NCI-H345 treated with DMSO at 0.1 percent for 48 hours (cell line): ENCODE results near the gene TMEM250.

Source experiments
- DNase-seq: peaks from one replicate; lab custom pipeline; 2025; ENCODE audit not compliant: unreplicated experiment; lab: John Stamatoyannopoulos, UW

The TMEM250 gene

DNA sequence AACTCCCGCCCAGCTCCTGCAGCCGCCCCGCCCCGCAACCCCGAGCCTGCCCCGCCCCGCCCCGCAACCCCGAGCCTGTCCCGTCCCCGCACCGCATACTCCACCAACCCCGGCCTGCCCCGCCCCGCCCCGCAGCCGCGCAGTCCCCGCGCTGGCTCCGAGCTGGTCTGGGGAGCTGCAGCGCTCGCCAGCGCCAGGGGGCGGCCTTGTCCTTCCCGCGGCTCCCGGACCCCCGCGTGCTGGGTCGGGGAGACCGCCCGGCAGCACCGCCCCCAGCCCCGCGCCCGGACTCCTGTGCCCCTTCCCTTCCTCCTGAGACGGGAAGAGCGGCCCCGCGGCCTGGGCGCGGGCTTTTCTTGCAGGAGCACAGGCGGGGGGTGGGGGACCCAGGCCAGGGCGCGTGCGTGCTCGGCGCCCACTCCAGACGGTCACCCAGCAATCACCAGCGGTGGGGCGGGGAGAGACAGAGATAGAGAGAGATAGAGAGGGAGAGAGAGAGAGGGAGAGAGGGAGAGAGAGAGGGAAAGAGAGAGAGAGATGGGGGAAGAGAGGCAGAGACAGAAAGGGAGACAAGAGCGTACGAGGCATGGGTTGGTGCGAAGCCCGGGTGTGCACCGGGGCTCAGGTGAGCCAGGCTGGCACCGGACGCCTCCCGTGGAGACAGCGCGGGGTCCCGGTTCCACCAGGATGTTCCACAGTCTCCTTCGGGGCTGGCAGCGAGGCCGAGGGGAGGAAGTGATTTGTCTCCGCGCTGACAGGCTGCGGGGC lies 14.7 kb upstream of the TMEM250 start:
- no peak for DNase-seq

GRCh38 chr9:136132512-136133050 lies 13.9 kb upstream of the TMEM250 start:
- no peak for DNase-seq

GRCh38 chr9:136131629-136132511 lies 13.2 kb upstream of the TMEM250 start:
- DNase-seq: no peak

DNA sequence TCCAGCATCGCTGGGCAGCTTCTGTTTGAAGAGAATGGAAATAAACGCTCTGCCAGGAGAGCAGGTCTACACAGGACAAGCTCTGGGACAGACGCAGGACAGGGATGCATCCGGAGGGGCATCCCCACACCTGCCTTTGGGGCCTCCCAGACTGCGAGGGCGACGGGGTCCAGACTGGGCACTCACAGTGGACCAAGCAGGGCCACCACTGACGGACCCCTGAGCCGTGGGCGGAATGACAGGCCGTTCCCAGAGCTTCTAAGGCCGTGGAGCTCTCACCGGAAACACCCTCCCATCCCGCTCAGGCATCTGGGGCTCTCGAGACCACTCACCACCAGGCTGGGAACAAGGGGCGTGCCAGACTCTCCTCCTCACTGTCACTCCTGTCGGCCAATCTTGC lies 10.5 kb upstream of the TMEM250 start:
- DNase-seq: no peak

DNA sequence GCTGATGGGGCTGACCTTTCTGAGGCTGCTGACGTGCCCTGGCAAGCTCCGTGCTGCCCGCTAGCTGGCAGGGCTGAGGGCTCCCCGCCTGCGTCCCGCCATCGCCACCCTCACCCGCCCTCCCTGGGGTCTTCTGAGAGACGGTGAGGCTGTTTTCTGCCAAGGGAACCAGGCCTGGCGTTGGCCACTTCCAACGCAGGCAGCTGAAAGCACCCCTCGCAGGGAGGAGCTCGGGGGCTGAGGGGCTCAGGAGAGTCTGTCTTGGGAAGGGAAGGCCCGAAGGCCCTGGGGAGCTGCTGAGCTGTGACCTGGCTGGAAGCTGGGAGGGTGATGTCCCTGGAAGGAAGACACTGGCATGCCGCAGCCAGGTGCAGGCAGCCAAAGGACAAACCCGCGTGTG lies 9.8 kb upstream of the TMEM250 start:
- no peak for DNase-seq

DNA sequence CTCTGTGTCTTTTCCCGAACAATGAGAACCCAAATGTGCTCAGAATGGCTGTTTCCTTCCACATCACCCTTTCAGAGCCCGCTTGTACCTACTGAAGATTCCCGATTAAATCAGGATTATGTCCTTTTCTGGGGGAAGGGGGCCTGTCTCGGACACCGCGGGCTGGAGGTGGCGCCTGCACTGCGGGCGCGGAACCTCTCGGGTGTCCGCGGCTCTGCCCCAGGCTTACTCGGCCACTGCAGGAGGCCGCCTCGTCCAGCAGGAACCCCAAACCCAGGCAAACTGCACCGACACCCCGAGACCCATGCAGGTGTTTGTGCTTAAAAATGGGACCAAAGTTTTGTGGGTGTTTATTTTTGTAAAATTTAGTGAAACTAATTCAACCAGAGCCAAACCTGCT lies 8.6 kb upstream of the TMEM250 start:
- no peak for DNase-seq

DNA sequence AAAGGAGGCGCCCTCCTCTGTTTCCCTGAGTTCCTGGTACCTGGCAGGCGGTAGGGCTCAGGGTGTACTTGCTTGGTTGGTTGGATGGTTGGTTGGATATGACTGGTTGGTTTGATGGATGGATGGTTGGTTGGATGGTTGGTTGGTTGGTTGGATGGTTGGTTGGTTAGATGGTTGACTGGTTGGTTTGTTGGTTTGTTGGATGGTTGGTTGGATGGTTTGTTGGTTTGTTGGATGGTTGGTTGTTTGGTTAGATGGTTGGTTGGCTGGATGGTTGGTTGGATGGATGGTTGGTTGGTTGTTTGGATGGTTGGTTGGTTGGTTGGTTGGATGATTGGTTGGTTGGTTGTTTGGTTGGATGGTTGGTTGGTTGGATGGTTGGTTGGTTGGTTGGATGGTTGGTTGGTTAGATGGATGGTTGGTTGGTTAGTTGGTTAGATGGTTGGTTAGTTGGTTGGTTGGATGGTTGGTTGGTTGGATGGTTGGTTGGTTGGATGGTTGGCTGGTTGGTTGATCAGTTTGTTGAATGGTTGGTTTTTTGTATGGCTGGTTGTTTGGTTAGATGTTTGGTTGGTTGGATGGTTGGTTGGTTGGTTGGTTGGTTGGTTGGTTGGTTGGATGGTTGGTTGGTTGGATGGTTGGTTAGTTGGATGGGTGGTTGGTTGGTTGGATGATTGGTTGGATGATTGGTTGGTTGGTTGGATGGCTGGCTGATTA lies 6.5 kb upstream of the TMEM250 start:
- DNase-seq: no peak

DNA sequence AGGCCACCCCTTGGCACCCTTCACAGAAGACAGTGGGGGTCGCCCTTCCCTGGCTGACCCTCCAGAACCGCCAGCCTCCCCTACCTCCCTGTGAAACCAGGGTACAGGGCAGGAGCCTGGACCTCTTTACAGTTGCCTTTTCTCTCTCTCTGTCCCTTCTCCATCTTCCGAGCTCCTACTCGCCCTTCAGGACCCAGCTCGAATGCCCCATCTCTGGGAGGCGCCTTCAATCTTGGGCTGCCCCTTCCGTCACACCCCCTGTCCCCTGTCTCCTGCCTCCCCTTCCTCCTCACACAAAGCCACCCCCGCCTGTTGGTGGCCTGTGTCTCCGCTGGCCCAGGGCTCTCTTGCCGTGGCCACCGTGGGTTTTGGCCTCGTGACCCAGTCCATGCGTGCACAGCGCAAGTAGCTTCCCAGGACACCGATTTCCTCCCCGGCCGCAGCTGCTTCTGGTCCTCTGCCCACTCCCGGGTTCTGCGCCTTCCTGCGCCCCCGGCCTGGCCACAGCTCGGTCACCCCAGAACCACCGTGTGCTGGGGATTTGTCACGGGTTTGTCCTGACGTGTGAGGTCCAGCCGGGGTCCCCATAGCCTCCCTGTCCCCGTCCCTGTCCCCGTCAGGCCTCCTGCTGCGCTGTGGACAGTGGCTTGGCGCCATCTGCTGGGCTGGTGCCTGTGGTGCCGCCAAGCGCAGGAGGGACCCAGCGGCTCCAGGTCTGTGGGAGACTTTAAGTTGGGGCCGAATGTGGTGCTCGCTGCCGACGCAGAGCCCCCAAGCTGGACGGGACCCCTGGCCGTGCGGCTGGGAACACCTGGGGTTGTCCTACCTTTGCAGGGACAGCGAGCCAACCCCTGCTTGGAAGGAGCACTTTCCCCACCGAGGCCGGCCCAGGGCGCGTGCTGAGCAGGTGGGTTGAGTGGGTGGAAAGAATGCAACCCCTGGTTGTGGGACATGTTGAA lies 4.0 kb upstream of the TMEM250 start:
- DNase-seq: peak; percentile 19

- no peak for DNase-seq
Observed at GRCh38 chr9:136121801-136122200, 3.1 kb upstream of the TMEM250 start.

- no peak for DNase-seq
Observed at GRCh38 chr9:136120438-136120844, 1.8 kb upstream of the TMEM250 start.

GRCh38 chr9:136119883-136120393 lies 1.3 kb upstream of the TMEM250 start:
- no peak for DNase-seq

DNA sequence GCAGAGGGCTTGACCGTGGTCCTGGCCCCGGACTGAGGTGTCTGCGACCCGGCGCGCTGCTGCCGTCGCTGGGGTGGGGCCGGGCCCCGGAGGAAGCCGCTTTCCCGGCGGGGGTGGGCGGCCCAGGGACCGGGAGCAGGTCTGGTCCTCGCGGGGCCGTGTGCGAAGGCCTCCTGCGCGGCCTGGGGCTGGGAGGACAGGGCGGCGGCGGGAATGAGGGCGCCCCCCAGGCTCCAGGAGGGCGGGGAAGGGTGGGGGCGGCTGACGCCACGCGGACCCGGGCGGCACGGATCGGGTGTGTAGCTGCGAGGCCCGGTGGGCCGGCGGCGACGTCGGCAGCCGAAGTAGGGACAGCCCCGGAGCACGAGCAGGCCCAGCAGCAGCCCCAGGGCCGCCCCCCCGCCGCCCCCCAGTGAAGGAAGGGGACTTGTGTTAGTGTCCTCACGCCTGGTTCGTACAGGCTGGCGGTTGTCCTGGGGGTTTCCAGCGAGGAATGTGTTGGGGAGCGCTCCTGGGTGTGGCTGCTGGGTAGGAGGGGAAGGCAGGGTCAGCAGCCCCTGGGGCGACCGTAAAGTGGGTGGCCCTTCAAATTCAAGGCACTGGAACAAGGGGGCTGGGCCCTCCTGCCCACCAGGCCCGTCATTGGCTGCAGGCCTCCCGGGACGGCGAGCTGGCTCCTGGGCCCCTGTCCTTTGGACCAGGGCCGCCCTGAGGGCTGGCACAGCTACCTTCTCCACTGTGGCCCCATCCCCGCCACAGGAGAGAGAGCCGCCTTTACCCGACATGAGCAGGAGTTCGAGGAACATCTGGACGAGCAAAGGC lies 597 bp upstream of the TMEM250 start:
- no peak for DNase-seq

GRCh38 chr9:136117916-136118319 lies 757 bp downstream of the TMEM250 start:
- DNase-seq: no peak

- DNase-seq: no peak
Observed at GRCh38 chr9:136117291-136117915, 1.3 kb downstream of the TMEM250 start.

DNA sequence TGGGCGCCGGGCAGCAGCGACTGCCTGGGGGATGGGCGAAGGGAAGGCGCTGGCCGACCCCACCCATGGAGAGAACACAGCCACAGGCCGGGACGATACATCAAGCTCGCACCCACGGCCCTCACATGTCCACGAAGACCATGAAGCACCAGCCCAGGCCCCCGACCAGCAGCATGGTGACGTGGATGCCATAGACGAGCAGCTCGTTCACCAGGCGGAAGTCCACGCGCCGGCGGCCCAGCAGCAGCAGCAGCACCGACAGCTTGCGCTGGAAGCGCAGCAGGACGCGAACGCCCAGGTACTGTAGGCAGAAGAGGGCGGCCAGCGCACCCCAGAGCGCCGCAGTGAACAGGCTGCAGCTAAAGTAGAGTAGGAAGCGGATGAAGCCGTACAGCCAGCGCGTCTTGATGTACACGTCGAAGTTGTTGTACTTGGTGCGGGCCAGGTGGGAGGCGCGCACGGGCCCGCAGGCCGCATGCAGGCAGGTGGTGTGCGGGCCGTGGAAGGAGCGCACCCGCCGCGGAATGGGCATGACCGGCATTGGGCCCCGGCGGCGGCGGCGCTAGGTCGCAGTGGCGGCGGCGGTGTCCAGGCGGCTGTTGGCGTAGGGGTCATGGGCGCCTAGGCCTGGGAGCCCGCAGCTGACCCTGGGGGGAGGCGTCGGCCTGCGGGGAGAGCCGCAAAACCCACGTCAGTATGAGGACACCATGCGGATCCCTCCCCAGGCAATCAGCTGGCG lies 2.1 kb downstream of the TMEM250 start:
- DNase-seq: no peak

DNA sequence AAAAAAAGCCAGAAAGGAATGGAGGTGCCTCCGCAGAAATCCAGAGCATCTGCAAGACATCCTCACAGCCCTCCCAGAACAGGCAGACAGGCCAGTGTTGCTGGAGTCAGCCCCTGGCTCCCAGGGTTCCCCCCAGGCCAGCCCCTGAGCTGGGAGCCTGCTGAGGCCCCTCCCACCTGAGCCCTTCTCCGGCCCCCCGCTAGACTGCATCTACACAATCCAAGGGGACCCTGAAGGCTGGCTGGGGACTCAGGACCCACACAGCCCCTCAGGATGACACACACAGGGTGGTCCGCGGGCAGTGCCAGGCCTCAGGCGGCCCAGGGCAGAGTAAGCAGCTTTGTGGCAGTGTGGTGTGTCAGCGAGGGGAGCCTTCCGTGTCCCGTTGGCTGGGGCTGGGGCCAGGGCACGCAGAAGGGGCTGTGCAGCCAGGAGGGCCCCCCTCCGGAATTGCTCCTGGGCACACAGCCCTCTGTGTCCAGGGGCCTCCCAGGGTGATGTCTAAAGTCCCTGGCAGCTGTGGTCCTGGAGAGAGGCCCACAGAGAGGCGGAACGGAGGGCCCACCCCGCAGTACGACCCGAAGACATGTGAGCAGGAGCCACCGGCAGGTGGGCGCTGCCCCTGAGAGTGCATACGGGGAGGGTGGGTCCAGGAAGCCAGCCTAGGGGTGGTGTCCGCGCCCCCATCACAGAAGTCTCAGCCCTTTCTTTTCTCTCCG lies 2.9 kb downstream of the TMEM250 start:
- DNase-seq: no peak

GRCh38 chr9:136115206-136115605 lies 3.5 kb downstream of the TMEM250 start:
- no peak for DNase-seq
